HG03457 (cell line): ENCODE data around the gene SNRPA.

Experiments used
- ATAC-seq: cut with Tn5 transposase; IDR thresholded peaks from one replicate; pipeline ENCODE4 v1.9.1; 2021; ENCODE audit warnings: moderate number of reproducible peaks; ENCODE audit not compliant: unreplicated experiment

The SNRPA gene

GRCh38 chr19:40750874-40751537, at the start of gene SNRPA:
TSS of gene SNRPA (plus strand) at chr19:40751203. CDS start at chr19:40751409, 206 bp downstream.
- peak; percentile 43 for ATAC-seq

- ATAC-seq, result no peak
Measured at GRCh38 chr19:40701758-40702157, 49.2 kb upstream of the SNRPA start.

- ATAC-seq, result no peak
Measured at GRCh38 chr19:40702337-40703012, 48.5 kb upstream of the SNRPA start.

- no peak for ATAC-seq
Measured at GRCh38 chr19:40703029-40703755, 47.8 kb upstream of the SNRPA start.

DNA sequence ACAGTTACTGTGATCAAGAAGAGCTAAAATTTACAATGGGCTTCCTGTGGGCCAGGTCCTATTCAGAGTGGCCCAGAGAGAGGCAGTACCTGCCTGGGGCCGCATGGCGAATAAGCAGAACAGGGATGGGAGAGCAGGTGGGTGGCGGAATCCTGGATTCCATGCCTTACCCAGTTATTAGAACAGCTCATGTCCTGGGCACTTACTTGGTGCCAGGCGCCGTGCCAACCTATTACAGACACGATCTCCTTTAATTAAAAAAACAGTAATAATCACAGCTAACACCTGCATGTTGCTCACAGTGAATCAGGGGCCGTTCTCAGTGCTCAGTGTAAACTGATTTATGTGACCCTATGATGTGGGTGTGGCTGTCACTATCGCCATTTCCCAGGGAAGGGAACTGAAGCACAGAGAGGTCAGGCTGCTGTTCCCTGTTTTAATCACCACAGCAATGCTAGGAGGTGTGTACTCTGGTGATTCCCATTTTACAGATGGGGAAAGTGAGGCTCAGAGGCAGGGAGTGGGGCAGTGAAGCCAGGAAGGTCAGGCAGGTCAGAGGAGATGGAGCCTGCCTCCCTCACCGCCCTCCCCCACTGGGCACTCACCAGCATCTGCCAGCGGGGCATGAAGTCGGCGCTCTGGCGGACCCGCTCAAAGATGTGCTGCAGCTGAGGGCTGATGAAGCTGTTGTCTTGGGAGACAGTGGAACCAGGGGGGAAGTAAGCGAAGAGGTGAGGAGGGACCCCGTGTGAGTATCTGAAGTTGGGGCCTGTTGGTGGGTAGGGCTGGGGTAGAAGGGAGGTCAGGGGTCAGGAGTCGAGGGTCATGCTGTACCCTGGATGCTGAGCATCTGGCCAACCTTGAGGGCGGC, 46.3 kb upstream of the SNRPA start:
- no peak for ATAC-seq

DNA sequence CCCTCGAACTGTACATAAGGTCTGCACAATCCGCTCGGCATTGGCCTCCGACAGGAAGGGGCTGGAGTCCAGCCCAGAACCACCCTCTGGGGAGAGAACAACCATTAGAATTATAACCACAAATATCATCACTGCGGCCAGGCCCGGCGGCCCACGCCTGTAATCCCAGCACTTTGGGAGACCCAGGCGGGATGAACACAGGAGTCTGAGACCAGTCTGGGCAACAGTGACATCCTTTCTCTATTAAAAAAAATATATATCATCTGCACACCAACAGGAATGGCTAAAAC, 45.7 kb upstream of the SNRPA start:
- ATAC-seq, result no peak

DNA sequence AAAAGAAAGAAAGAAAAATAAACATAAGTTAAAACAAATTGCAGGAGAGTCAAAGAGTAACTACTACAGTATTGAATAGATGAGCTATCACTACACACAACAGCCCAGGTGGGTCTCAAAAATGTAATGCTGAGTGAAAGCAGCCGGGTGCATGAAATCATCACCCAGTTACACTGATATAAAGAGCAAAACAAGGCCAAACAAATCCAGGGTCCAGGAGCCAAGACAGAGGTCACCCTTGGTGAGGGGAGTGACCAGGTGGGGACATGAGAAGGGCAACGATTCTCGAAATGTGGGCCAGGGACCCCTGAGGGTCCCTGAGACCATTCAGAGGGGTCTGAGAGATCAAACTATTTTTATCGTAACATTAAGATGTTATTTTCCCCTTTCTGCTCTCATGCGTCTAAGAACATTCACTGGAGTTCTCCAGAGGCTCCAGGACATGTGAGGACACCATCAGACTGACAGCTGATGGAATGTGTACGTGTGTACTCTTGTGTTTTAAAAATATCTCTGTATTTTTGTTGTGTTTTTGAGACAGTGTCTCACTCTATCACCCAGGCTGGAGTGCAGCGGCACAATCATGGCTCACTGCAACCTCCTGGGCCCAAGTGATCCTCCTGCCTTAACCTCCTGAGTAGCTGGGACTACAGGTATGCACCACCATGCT, 44.9 kb upstream of the SNRPA start:
- ATAC-seq, result no peak

DNA sequence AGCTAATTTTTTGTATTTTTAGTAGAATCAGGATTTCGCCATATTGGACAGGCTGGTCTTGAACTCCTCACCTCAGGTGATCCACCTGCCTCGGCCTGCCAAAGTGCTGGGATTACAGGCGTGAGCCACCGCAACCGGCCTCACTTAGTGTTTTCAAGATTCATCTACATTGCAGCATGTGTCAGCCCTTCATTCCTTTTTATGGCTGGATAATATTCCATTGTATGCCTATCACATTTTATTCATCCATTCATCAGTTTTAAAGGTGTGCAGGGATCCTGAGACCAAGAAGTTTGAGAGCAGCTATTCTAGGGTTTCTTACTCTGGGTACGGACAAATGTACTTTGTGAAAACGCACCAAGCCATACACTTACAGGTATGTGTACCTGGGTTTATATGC, 43.4 kb upstream of the SNRPA start:
- ATAC-seq, result no peak

GRCh38 chr19:40709817-40710216, 41.2 kb upstream of the SNRPA start:
- no peak for ATAC-seq

DNA sequence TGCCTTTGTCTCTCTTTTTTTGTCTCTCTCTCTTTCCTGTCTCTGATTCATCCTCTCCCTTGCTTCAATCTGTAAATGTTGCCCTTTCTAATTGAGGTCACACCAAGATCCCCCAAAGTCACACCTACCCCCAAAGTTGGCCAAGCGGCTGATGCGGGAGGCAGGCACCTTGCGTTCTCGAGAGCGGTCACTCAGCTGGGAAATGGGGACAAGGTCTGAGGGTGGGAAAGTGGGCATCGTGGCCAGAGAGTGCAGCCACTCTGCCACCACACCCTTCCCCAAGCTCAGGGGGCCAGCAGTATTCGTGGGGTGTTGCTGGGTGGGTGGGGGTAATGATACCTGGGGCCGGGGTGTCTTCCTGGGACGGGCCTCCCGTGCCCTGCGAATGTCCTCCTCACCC, 37.1 kb upstream of the SNRPA start:
- no peak for ATAC-seq

- no peak for ATAC-seq
Measured at GRCh38 chr19:40714441-40715299, 36.3 kb upstream of the SNRPA start.

- no peak for ATAC-seq
Measured at GRCh38 chr19:40716031-40716481, 34.9 kb upstream of the SNRPA start.

DNA sequence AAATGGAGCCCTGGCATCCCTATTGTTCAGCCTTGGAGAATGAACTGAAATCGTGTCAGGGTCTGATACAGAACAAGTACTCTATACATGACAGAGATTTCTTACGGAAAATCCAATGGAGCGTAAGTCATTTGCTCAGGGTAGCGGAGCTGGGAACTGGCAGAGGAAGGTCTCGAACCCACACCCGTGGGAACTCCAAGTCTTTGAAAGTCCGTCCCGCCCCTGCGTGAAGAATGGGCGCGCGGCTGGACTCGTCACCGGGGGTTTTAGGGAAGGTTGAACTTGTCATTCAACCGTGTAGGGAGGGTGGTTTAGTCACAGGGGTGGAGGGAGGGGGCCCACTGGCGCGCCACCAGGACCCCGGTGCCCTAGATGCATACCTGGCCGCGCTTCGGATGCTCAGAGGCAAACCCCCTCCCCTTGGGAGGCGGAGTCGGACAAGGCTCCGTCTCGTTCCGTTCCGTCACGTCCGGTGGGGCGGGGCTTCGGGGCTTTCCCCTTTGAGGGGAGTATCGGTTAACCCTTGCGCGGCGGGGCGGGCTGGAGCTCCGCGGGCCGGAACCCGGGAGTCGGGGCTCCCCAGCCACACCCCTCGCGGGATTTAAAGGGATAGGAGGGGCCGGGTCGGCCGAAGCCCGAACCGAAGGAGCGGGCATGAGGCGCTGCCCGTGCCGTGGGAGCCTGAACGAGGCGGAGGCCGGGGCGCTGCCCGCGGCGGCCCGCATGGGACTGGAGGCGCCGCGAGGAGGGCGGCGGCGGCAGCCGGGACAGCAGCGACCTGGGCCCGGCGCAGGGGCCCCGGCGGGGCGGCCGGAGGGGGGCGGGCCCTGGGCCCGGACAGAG, 34.3 kb upstream of the SNRPA start, which contains the start of the genes COQ8B and ITPKC:
COQ8B (minus strand) TSS at position 405 of the 843 bp plus-strand sequence. CDS start 2,254 bp downstream, outside the sequence.
ITPKC (plus strand) TSS at position 631 of the 843 bp plus-strand sequence; CDS start at position 655, 24 bp downstream.
- peak; percentile 65 for ATAC-seq

DNA sequence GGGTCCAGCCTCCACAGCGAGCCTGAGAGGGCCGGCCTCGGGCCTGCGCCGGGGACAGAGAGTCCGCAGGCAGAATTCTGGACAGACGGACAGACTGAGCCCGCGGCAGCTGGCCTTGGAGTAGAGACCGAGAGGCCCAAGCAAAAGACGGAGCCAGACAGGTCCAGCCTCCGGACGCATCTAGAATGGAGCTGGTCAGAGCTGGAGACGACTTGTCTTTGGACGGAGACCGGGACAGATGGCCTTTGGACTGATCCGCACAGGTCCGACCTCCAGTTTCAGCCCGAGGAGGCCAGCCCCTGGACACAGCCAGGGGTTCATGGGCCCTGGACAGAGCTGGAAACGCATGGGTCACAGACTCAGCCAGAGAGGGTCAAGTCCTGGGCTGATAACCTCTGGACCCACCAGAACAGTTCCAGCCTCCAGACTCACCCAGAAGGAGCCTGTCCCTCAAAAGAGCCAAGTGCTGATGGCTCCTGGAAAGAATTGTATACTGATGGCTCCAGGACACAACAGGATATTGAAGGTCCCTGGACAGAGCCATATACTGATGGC, 33.6 kb upstream of the SNRPA start:
- peak; percentile 2 for ATAC-seq

DNA sequence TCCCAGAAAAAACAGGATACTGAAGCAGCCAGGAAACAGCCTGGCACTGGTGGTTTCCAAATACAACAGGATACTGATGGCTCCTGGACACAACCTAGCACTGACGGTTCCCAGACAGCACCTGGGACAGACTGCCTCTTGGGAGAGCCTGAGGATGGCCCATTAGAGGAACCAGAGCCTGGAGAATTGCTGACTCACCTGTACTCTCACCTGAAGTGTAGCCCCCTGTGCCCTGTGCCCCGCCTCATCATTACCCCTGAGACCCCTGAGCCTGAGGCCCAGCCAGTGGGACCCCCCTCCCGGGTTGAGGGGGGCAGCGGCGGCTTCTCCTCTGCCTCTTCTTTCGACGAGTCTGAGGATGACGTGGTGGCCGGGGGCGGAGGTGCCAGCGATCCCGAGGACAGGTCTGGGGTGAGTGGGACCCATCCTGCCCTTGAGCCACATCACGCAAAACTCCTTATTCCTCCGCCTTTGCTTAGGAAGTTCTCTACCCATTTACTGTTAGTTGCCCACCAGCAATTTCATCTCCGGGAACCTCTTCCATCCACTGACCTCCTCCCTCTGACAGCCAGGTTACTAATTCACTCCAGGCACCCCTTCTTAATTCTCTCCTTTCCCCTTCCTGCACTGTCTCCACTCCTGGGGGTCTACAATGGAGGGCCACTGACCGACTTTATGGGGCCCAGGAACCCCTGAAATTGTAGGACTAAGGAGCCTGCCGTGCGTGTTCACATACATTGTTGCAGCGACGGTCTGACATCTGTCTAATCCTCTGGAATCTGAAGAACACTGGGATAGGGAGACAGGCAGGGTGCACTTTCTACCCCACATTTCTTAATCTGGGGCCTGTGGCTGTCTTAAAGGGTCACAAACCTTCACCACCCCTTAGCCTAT, 32.9 kb upstream of the SNRPA start:
- ATAC-seq, result no peak

GRCh38 chr19:40718774-40719391, 32.1 kb upstream of the SNRPA start:
- ATAC-seq, result no peak

DNA sequence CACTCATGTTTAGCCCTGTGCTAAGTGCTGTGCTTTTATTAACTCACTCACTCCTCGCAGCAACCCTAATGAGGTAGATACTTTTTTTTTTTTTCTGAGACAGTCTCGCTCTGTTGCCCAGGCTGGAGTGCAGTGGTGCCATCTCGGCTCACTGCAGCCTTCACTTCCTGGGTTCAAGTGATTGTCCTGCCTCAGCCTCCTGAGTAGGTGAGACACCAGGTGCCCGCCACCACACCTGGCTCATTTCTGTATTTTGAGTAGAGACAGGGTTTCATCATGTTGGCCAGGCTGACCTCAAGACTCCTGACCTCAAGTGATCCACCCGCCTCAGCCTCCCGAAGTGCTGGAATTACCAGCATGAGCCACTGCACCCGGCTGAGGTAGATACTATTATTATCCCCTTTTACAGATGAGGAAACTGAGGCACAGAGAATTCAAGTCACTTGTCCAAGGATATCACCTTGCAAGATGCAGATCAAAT, 31.5 kb upstream of the SNRPA start:
- ATAC-seq, result no peak
